ENCODE data around the gene ARGFX.

ARGFX gene

DNA sequence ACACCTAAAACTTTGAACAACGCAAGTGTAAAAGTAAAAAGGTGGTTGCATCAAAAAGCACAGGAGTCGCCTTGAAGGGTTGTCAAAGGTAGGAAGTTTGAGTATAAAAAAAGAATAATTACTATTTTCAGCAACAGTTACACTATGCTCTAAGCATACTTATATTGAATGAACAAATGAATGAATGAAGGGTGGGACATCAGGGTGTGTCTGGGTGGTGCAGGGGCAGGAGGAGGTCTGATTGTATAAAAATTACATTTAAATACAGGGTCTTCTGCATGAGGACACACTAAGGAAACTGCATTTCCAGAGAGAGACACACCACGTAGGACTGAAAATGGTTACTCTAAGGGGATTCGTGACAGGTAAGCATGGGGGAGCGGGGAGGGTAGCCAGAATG, at the start of gene ARGFX:
TSS of gene ARGFX (plus strand) at position 301 of the 400 bp plus-strand sequence. CDS start 2,765 bp downstream, outside the sequence.
- TF ChIP-seq, protein P1, sequence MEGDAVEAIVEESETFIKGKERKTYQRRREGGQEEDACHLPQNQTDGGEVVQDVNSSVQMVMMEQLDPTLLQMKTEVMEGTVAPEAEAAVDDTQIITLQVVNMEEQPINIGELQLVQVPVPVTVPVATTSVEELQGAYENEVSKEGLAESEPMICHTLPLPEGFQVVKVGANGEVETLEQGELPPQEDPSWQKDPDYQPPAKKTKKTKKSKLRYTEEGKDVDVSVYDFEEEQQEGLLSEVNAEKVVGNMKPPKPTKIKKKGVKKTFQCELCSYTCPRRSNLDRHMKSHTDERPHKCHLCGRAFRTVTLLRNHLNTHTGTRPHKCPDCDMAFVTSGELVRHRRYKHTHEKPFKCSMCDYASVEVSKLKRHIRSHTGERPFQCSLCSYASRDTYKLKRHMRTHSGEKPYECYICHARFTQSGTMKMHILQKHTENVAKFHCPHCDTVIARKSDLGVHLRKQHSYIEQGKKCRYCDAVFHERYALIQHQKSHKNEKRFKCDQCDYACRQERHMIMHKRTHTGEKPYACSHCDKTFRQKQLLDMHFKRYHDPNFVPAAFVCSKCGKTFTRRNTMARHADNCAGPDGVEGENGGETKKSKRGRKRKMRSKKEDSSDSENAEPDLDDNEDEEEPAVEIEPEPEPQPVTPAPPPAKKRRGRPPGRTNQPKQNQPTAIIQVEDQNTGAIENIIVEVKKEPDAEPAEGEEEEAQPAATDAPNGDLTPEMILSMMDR (IDR thresholded peaks at IDR 0.05; ENCODE audit: extremely low read depth, missing control alignments), result no peak
- DNase-seq (ENCODE audit: low spot score), result no peak

- TF ChIP-seq, protein P1 (IDR thresholded peaks at IDR 0.05; ENCODE audit: extremely low read depth, missing control alignments), result no peak
Measured at GRCh38 chr3:121517953-121518655, 49.6 kb upstream of the ARGFX start.

DNA sequence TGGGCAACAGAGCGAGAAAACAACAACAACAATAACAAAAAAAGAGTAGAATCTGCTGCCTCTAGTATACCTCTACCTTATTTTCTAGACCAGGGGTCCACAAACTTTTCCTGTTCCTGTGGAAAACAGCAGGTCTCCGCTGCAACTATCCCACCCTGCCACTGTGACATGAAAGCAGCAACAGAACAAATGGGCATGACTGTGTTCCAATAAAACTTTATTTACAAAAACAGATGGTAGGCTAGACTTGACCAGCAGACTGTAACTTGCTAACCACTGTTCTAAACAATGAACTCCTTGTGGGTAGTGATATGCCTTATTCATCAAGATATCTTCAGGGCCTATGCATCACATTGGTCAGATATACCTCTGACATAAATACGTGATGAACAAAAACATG, 47.2 kb upstream of the ARGFX start:
- TF ChIP-seq, protein P1 (IDR thresholded peaks at IDR 0.05; ENCODE audit: extremely low read depth, missing control alignments), result no peak
- DNase-seq (ENCODE audit: low spot score), result no peak

More at GRCh38 chr3:121517953-121518655, 49.6 kb upstream of the ARGFX start:
- no peak for DNase-seq (ENCODE audit: low spot score)

- no peak for DNase-seq (ENCODE audit: low spot score)
- TF ChIP-seq, protein P1 (IDR thresholded peaks at IDR 0.05; ENCODE audit: extremely low read depth, missing control alignments), result peak; percentile 4
Measured at GRCh38 chr3:121529308-121529707, 38.4 kb upstream of the ARGFX start.

GRCh38 chr3:121531269-121531668, 36.5 kb upstream of the ARGFX start:
- no peak for DNase-seq (ENCODE audit: low spot score)
- TF ChIP-seq, protein P1 (IDR thresholded peaks at IDR 0.05; ENCODE audit: extremely low read depth, missing control alignments), result no peak

DNA sequence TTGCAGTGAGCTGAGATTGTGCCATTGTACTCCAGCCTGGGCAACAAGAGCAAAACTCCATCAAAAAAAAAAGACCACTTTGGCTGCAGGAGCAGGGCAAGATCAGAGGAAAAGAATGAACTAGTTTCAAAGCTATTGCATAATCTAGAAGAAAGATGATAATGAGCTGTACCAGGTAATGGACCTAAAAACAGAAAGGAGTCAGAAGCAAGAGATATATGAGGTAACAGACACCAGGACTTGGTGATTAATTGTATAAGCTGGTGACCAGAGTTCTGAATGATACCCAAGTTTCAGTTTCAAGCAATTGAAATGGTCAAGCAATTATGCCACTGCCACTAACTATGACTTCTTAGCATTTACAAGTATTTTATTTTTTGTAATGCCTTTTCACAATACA, 24.8 kb upstream of the ARGFX start:
- TF ChIP-seq, protein P1 (IDR thresholded peaks at IDR 0.05; ENCODE audit: extremely low read depth, missing control alignments), result no peak
- DNase-seq (ENCODE audit: low spot score), result no peak

- no peak for DNase-seq (ENCODE audit: low spot score)
- TF ChIP-seq, protein P1 (IDR thresholded peaks at IDR 0.05; ENCODE audit: extremely low read depth, missing control alignments), result no peak
Measured at GRCh38 chr3:121545049-121545573, 22.6 kb upstream of the ARGFX start.

Measured in GM20000 (cell line).